ENCODE data around the gene EML4. TPM values are rescaled to one million over a fixed set of nuclear protein-coding genes. Genes with fewer than 3 reads are reported as not detected.
A peak's percentile ranks its signal among the peaks of the same experiment; 100 is the strongest.

EML4 gene
- total and polyA plus RNA-seq, 2 of the 13 experiments (the other 11 are each of a cell fraction or from before 2014, with no cell fraction given), result 243 to 476 TPM

DNA sequence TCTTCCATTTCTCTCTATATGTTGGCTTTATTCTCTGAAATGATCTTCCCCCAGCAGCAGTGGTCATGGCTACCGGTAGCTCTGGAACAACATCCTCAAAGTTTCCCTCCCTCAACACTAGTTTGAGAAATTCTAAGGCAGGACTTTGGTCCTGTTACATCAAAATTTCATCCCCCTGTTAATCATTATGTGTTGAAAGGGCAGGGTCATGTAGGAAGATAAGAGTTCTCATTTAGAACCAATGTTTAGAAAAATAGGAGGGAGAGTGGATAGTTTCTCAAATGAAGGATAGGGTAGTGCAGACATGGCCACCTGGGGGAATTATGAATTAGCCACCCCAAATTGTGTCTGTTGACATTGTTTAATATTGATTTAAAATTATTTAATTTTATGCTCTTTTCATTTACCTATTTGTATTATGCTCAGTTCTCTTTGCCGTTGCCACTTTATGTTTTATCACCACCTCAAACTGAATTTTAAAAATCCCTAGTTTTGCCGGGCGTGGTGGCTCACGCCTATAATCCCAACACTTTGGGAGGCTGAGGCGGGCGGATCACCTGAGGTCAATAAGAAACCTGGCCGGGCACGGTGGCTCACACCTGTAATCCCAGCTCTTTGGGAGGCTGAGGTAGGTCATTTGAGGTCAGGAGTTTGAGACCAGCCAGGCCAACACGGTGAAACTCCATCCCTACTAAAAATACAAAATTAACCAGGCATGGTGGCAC, 22.3 kb downstream of the EML4 start (continued):
- TF ChIP-seq ZNF878 (CRISPR knock-in tag; IDR thresholded peaks at IDR 0.05) (peak; percentile 88; the same call in 1 of the 2 replicates), EHMT2 (IDR thresholded peaks at IDR 0.05; ENCODE audit: borderline replicate concordance, low read depth, low read length) (peak; percentile 60; the same call in 1 of the 2 replicates), SETDB1 (CRISPR knock-in tag; IDR thresholded peaks at IDR 0.05; ENCODE audit: borderline replicate concordance) (no peak), ESRRA (CRISPR knock-in tag; IDR thresholded peaks at IDR 0.05; ENCODE audit: low read depth) (no peak; the same call in 1 of the 2 replicates), ZSCAN31 (CRISPR knock-in tag; IDR thresholded peaks at IDR 0.05; ENCODE audit: low read depth) (no peak), ETV6 (CRISPR knock-in tag; conservative IDR thresholded peaks at IDR 0.05) (no peak), SMC3 (IDR thresholded peaks at IDR 0.05; ENCODE audit: low read length) (peak; percentile 35; the same call in 1 of the 2 replicates), HNRNPLL (IDR thresholded peaks at IDR 0.05; ENCODE audit: low read depth, low read length, poor library complexity, severe bottlenecking) (no peak), HCFC1 (IDR thresholded peaks at IDR 0.05; ENCODE audit: low read depth, low read length) (no peak), ZNF138 (CRISPR knock-in tag; IDR thresholded peaks at IDR 0.05; ENCODE audit: low read depth) (no peak), NONO (IDR thresholded peaks at IDR 0.05) (no peak), NONO (CRISPR knock-in tag; conservative IDR thresholded peaks at IDR 0.05) (peak; percentile 76; the same call in 1 of the 2 replicates), ZNF432 (CRISPR knock-in tag; IDR thresholded peaks at IDR 0.05; ENCODE audit: borderline replicate concordance) (no peak), PTBP1 (IDR thresholded peaks at IDR 0.05; ENCODE audit: low read depth, low read length, poor library complexity, severe bottlenecking) (no peak), TCF7 (IDR thresholded peaks at IDR 0.05; ENCODE audit: low read depth) (peak; percentile 80), GLMP (CRISPR knock-in tag; IDR thresholded peaks at IDR 0.05; ENCODE audit: borderline replicate concordance) (no peak), ZNF264 (CRISPR knock-in tag; IDR thresholded peaks at IDR 0.05) (0 out of 2 replicates have a peak, but pooled peaks have one; percentile 55), ZZZ3 (CRISPR knock-in tag; IDR thresholded peaks at IDR 0.05; ENCODE audit: borderline replicate concordance) (no peak), IRX3 (CRISPR knock-in tag; IDR thresholded peaks at IDR 0.05; ENCODE audit: borderline replicate concordance, low read depth) (no peak), ZNF10 (CRISPR knock-in tag; IDR thresholded peaks at IDR 0.05; ENCODE audit: borderline replicate concordance, low read depth) (no peak), ZNF256 (CRISPR knock-in tag; conservative IDR thresholded peaks at IDR 0.05) (no peak), ZSCAN21 (CRISPR knock-in tag; IDR thresholded peaks at IDR 0.05; ENCODE audit: borderline replicate concordance) (no peak), NFRKB (IDR thresholded peaks at IDR 0.05) (no peak), MTA1 (CRISPR knock-in tag; IDR thresholded peaks at IDR 0.05; ENCODE audit: borderline replicate concordance) (0 out of 2 replicates have a peak, but pooled peaks have one; percentile 26), TEF (CRISPR knock-in tag; IDR thresholded peaks at IDR 0.05) (no peak), ZNF326 (CRISPR knock-in tag; IDR thresholded peaks at IDR 0.05; ENCODE audit: borderline replicate concordance) (no peak), ZNF430 (CRISPR knock-in tag; IDR thresholded peaks at IDR 0.05) (peak; percentile 64; the same call in 1 of the 2 replicates), ZNF317 (CRISPR knock-in tag; IDR thresholded peaks at IDR 0.05) (0 out of 2 replicates have a peak, but pooled peaks have one; percentile 40), POGZ (CRISPR knock-in tag; IDR thresholded peaks at IDR 0.05) (peak; percentile 82), SMAD9 (CRISPR knock-in tag; IDR thresholded peaks at IDR 0.05) (no peak)

Measured in HepG2 (cell line).